GM23338 (cell line): Measurements from ENCODE around the gene KDM4B. TPM values are rescaled to one million over a fixed set of nuclear protein-coding genes. Genes with fewer than 3 reads are reported as not detected.
A peak's percentile ranks its signal among the peaks of the same experiment; 100 is the strongest.

Experiments
- ATAC-seq: fragments of 200-7000 bp; cut with Tn5 transposase; 3 replicates; pipeline ENCODE4 v1.9.1; 2020
- DNase-seq: peaks from one replicate; pipeline ENCODE4 v3.0.0-alpha.2; 2015; ENCODE audit warnings: low spot score
- H2AFZ ChIP-seq: fragments of 200-600 bp; sonication (generic); 2 replicates; pipeline ENCODE4 v1.8.0; 2016; ENCODE audit warnings: antibody characterized with exemption, mild to moderate bottlenecking, moderate library complexity
- H3F3A ChIP-seq: fragments of 200-600 bp; sonication (generic); replicated peaks from 2 replicates; pipeline ENCODE4 v1.8.0; 2017; ENCODE audit warnings: antibody characterized with exemption, mixed run types, low read depth
- H3K27ac ChIP-seq: fragments of 200-600 bp; sonication (generic); 2 replicates; pipeline ENCODE4 v1.6.1; 2016; ENCODE audit warnings: low read depth
- H3K27me3 ChIP-seq: fragments of 200-600 bp; sonication (generic); 2 replicates; pipeline ENCODE4 v1.8.0; 2016; ENCODE audit warnings: mild to moderate bottlenecking, mixed run types, moderate library complexity; ENCODE audit not compliant: insufficient read depth
- H3K36me3 ChIP-seq: fragments of 200-600 bp; sonication (generic); 2 replicates; pipeline ENCODE4 v1.8.0; 2016; ENCODE audit warnings: mild to moderate bottlenecking; ENCODE audit not compliant: insufficient read depth
- H3K4me1 ChIP-seq: fragments of 200-600 bp; sonication (generic); 2 replicates; pipeline ENCODE4 v1.8.0; 2016; ENCODE audit warnings: mild to moderate bottlenecking, moderate library complexity; ENCODE audit not compliant: insufficient read depth
- H3K4me2 ChIP-seq: fragments of 200-600 bp; sonication (generic); 2 replicates; pipeline ENCODE4 v1.7.1; 2017; ENCODE audit warnings: mixed run types
- H3K4me3 ChIP-seq: fragments of 200-600 bp; sonication (generic); 2 replicates; pipeline ENCODE4 v1.6.1; 2016; ENCODE audit warnings: mixed run types
- H3K79me2 ChIP-seq: fragments of 200-600 bp; sonication (generic); replicated peaks from 2 replicates; pipeline ENCODE4 v1.8.0; 2017; ENCODE audit warnings: mild to moderate bottlenecking; ENCODE audit not compliant: insufficient read depth
- H3K9me2 ChIP-seq: fragments of 200-600 bp; sonication (generic); 2 replicates; pipeline ENCODE4 v1.8.0; 2017; ENCODE audit not compliant: insufficient read depth
- H4K20me1 ChIP-seq: fragments of 200-600 bp; sonication (generic); replicated peaks from 2 replicates; pipeline ENCODE4 v1.8.0; 2017; ENCODE audit warnings: mild to moderate bottlenecking; ENCODE audit not compliant: insufficient read depth
- H3K27ac Mint-ChIP-seq: 2 replicates; pipeline ENCODE4 v1.8.0; 2020; ENCODE audit warnings: inconsistent platforms, mild to moderate bottlenecking, moderate library complexity, mixed read lengths
- H3K27me3 Mint-ChIP-seq: 3 replicates; pipeline ENCODE4 v1.8.0; 2022; ENCODE audit warnings: low read depth, mild to moderate bottlenecking, moderate library complexity, mixed read lengths, inconsistent platforms; ENCODE audit not compliant: insufficient read depth, poor library complexity
- H3K36me3 Mint-ChIP-seq: 3 replicates; pipeline ENCODE4 v1.8.0; 2021; ENCODE audit warnings: low read depth, mild to moderate bottlenecking, inconsistent platforms, moderate library complexity, mixed read lengths
- H3K4me1 Mint-ChIP-seq: 3 replicates; pipeline ENCODE4 v1.8.0; 2020; ENCODE audit warnings: mild to moderate bottlenecking, inconsistent platforms, mixed read lengths
- H3K4me3 Mint-ChIP-seq: 3 replicates; pipeline ENCODE4 v1.8.0; 2021; ENCODE audit warnings: moderate library complexity, mild to moderate bottlenecking, inconsistent platforms, mixed read lengths
- H3K9me3 Mint-ChIP-seq: 3 replicates; pipeline ENCODE4 v1.8.0; 2020; ENCODE audit warnings: moderate library complexity, mild to moderate bottlenecking, inconsistent platforms, mixed read lengths
- CREB1 ChIP-seq: fragments of 250-450 bp; sonication (Bioruptor Pico); IDR thresholded peaks from 2 replicates; pipeline ENCODE4 v1.5.0; 2020; ENCODE audit warnings: low read depth, mild to moderate bottlenecking, moderate library complexity
- CTCF ChIP-seq, 2 experiments: fragments of 200-600 bp in 1 of 2; sonication (generic) in 1 of 2; conservative IDR thresholded peaks; 2 replicates each; pipeline versions ENCODE4 v1.5.1 to v1.6.1; 2016 to 2017; ENCODE audit warnings: antibody characterized with exemption in 2 of 2, low read depth in 2 of 2, mild to moderate bottlenecking in 2 of 2, moderate library complexity in 1 of 2
- EZH2 ChIP-seq: fragments of 200-600 bp; sonication (generic); IDR thresholded peaks from one replicate; pipeline ENCODE4 v1.8.0; 2017; ENCODE audit warnings: antibody characterized with exemption, mild to moderate bottlenecking, low read depth; ENCODE audit not compliant: unreplicated experiment
- EZH2phosphoT487 ChIP-seq: fragments of 200-600 bp; sonication (generic); IDR thresholded peaks from one replicate; pipeline ENCODE4 v1.8.1; 2018; ENCODE audit warnings: antibody characterized with exemption; ENCODE audit not compliant: unreplicated experiment
- JUNB ChIP-seq: IDR thresholded peaks from one replicate; pipeline ENCODE4 v1.6.1; 2016; ENCODE audit warnings: antibody characterized with exemption; ENCODE audit not compliant: unreplicated experiment
- REST ChIP-seq: IDR thresholded peaks from one replicate; pipeline ENCODE4 v1.6.1; 2018; ENCODE audit warnings: antibody characterized with exemption; ENCODE audit not compliant: unreplicated experiment
- STAT1 ChIP-seq: IDR thresholded peaks from one replicate; pipeline ENCODE4 v1.6.1; 2016; ENCODE audit warnings: antibody characterized with exemption; ENCODE audit not compliant: unreplicated experiment
- ZNF114 ChIP-seq: fragments of 250-450 bp; sonication (Bioruptor Pico); IDR thresholded peaks from 2 replicates; pipeline ENCODE4 v1.5.0; 2020; ENCODE audit warnings: mild to moderate bottlenecking, moderate library complexity
- ZNF331 ChIP-seq: fragments of 250-450 bp; sonication (Bioruptor Pico); IDR thresholded peaks from 2 replicates; pipeline ENCODE4 v1.5.0; 2020; ENCODE audit warnings: low read depth, mild to moderate bottlenecking, moderate library complexity
- polyA plus RNA-seq: library from polyadenylated mRNA; unstranded; fragments of >200 nt; fragmentation: Nextera tagmentation; extraction: Ambion mirVana; gene quantifications from 2 replicates; pipeline ENCODE4 v1.2.1, GENCODE V29; 2016
- total RNA-seq: library from RNA; depleted of rRNA; stranded (reverse); fragments of >200 nt; shearing (Covaris generic); gene quantifications from 2 replicates; pipeline ENCODE4 v1.2.3, GENCODE V29; 2014

The KDM4B gene
- total and polyA plus RNA-seq, 2 experiments from 2014 or later: 9.1 to 27.6 TPM

- Mint-ChIP-seq H3K4me1 (no peaks in the 10 kb centered on the region; the same call in 2 of the 3 replicates), H3K4me3 (no peak overlapping the region), H3K27me3 (peaks cover 6% of the 10 kb centered on the region), H3K27ac (no peak overlapping the region), H3K36me3 (no peaks in the 10 kb centered on the region; the same call in 2 of the 3 replicates), H3K9me3 (no peaks in the 10 kb centered on the region)
- ATAC-seq: peak; percentile 82
- peak; percentile 75 for DNase-seq
- Histone ChIP-seq H3K4me3 (no peak overlapping the region), H2AFZ (no peak overlapping the region), H3K27me3 (no peaks in the 10 kb centered on the region), H3K27ac (peak overlapping the region; percentile 69; the same call in 1 of the 2 replicates), H3K36me3 (no peaks in the 10 kb centered on the region), H3F3A (0 out of 2 replicates have a peak, but pooled peaks cover 4% of the 10 kb centered on the region), H3K4me2 (no peak overlapping the region), H3K79me2 (peaks cover 60% of the 10 kb centered on the region), H3K9me2 (no peaks in the 10 kb centered on the region), H4K20me1 (peaks cover 22% of the 10 kb centered on the region; the same call in 1 of the 2 replicates), H3K4me1 (no peaks in the 10 kb centered on the region)
- TF ChIP-seq EZH2phosphoT487: no peak
- TF ChIP-seq EZH2: no peak
- TF ChIP-seq ZNF114 (CRISPR knock-in tag): no peak
- peak; percentile 86 to 95 for TF ChIP-seq CTCF (conservative IDR thresholded peaks at IDR 0.05; ENCODE audit: low read depth in 2 of 2)
Measured at GRCh38 chr19:5001615-5002014, 32.7 kb downstream of the KDM4B start.

GRCh38 chr19:5002143-5002542 lies 33.2 kb downstream of the KDM4B start:
- H3K4me1 ChIP-seq: no peaks in the 10 kb centered on the region
- H3K79me2 ChIP-seq: peaks cover 57% of the 10 kb centered on the region
- H3K27ac ChIP-seq: no peak overlapping the region
- H3K4me2 ChIP-seq: no peak overlapping the region
- H3K4me3 ChIP-seq: no peak overlapping the region
- Mint-ChIP-seq H3K27me3 (peaks cover 6% of the 10 kb centered on the region), H3K36me3 (peaks cover 1% of the 10 kb centered on the region; the same call in 2 of the 3 replicates), H3K27ac (no peak overlapping the region), H3K4me3 (no peak overlapping the region), H3K9me3 (no peaks in the 10 kb centered on the region; the same call in 2 of the 3 replicates), H3K4me1 (no peaks in the 10 kb centered on the region; the same call in 1 of the 3 replicates)
- H3K9me2 ChIP-seq: no peaks in the 10 kb centered on the region
- no peaks in the 10 kb centered on the region for H3K36me3 ChIP-seq
- TF ChIP-seq ZNF331 (CRISPR knock-in tag): no peak
- DNase-seq: no peak
- ATAC-seq: no peak
- 0 out of 2 replicates have a peak, but pooled peaks cover 4% of the 10 kb centered on the region for H3F3A ChIP-seq
- no peaks in the 10 kb centered on the region for H3K27me3 ChIP-seq
- H4K20me1 ChIP-seq: peaks cover 22% of the 10 kb centered on the region; the same call in 1 of the 2 replicates
- H2AFZ ChIP-seq: no peak overlapping the region

GRCh38 chr19:5003781-5004180 lies 34.9 kb downstream of the KDM4B start:
- Histone ChIP-seq H3F3A (0 out of 2 replicates have a peak, but pooled peaks cover 4% of the 10 kb centered on the region), H2AFZ (no peak overlapping the region), H3K9me2 (no peaks in the 10 kb centered on the region), H3K4me3 (no peak overlapping the region), H3K79me2 (peaks cover 59% of the 10 kb centered on the region), H3K4me2 (no peak overlapping the region), H3K27ac (no peak overlapping the region), H3K27me3 (no peaks in the 10 kb centered on the region), H4K20me1 (peaks cover 22% of the 10 kb centered on the region; the same call in 1 of the 2 replicates), H3K36me3 (no peaks in the 10 kb centered on the region), H3K4me1 (no peaks in the 10 kb centered on the region)
- Mint-ChIP-seq H3K27ac (no peak overlapping the region), H3K4me3 (no peak overlapping the region), H3K9me3 (peaks cover 6% of the 10 kb centered on the region; the same call in 2 of the 3 replicates), H3K36me3 (peaks cover 11% of the 10 kb centered on the region), H3K27me3 (peaks cover 6% of the 10 kb centered on the region), H3K4me1 (no peaks in the 10 kb centered on the region; the same call in 1 of the 3 replicates)
- DNase-seq: no peak
- no peak for ATAC-seq
- TF ChIP-seq STAT1: no peak
- no peak for TF ChIP-seq JUNB
- no peak for TF ChIP-seq REST
- TF ChIP-seq EZH2: no peak
- no peak for TF ChIP-seq EZH2phosphoT487
- no peak for TF ChIP-seq CREB1
